Left ventricle myocardium superior (tissue), 1 donor: ENCODE results near the gene NOTUM. TPM values are rescaled to one million over a fixed set of nuclear protein-coding genes. Genes with fewer than 3 reads are reported as not detected.

Experiments used
- ATAC-seq: fragments of 200-7000 bp; cut with Tn5 transposase; one replicate; pipeline ENCODE4 v1.9.1; 2020; ENCODE audit warnings: mild to moderate bottlenecking, moderate library complexity
- DNase-seq: peaks from one replicate; pipeline ENCODE4 v3.0.0-alpha.2; 2020
- intact Hi-C: fragments of 100-400 bp; cut with micrococcal nuclease; formaldehyde crosslinking; loops from one replicate; pipeline ENCODE4 v1.11.0; 2022
- total RNA-seq: library from RNA; stranded (reverse); fragmentation: NEBNext Ultra II Directional; extraction: Animal tissue kit (Norgen Biotek cat#: 25700); gene quantifications from one replicate; pipeline ENCODE4 v1.2.1, GENCODE V29; 2021
- donor health status: DM: no; HTN: yes; CAD: no; lungs with severe emphysema.

The NOTUM gene
- total RNA-seq, 1 donor from 2014 or later = 0.52 TPM

DNA sequence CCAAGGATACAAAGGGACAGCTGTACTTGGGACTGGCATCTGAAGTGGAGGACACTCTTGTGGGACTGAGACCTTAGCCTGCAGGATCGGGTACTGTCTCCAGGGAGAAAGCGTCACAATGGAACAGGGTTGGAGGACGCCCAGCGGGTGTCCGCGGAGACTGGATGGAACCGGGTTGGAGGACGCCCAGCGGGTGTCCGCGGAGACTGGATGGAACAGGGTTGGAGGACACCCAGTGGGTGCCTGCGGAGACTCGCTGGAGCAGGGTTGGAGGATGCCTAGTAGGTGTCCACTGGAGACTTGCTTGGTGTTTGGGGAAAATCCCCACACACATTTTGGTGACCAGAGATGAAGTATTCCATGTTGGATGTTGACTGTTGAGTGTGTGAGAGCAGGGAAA is 13.8 kb downstream of the NOTUM start, which contains the start of gene MYADML2:
Gene MYADML2 (minus strand): TSS at position 45 of the 400 bp plus-strand sequence. CDS start 5,492 bp downstream, outside the sequence.
- DNase-seq (no peak), ATAC-seq (no peak)
- intact Hi-C loops = no loop called here

DNA sequence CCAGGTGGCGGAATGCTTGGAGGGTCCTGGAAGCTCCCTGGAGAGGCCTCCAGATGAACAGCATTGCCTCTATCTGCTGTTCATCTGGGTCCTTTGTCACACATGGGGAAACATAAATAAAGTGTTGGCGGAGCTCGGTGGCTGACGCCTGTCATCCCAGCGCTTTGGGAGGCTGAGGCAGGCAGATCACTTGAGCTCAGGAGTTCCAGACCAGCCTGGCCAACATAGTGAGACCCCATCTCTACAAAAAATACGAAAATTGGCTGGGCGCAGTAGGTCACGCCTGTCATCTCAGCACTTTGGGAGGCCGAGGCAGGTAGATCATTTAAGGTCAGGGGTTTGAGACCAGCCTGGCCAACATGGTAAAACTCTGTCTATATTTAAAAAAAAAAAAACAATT is 16.1 kb downstream of the NOTUM start:
- ATAC-seq (no peak), DNase-seq (no peak)
- intact Hi-C loops = no loop called here

DNA sequence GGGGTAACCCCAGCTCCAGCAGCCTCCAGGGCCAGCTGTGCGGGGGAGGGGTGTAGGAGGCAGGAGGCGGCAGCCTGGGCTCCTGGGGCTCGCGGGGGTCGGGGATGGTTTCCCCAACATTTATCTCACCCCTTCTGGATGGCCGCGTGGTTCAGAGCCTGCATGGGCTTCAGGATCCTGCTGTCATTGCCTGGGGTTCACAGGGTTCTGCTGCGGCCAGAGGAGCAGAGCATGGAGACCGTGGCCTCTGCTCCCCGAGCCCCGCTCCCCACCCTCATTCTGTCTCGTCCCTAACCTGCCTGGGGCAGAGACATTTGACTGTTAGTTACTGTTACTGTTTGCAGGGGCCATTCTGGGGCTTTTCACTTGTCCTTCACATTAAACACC is 18.8 kb downstream of the NOTUM start:
- ATAC-seq (peak; percentile 8), DNase-seq (no peak)
- intact Hi-C loops = no loop called here

DNA sequence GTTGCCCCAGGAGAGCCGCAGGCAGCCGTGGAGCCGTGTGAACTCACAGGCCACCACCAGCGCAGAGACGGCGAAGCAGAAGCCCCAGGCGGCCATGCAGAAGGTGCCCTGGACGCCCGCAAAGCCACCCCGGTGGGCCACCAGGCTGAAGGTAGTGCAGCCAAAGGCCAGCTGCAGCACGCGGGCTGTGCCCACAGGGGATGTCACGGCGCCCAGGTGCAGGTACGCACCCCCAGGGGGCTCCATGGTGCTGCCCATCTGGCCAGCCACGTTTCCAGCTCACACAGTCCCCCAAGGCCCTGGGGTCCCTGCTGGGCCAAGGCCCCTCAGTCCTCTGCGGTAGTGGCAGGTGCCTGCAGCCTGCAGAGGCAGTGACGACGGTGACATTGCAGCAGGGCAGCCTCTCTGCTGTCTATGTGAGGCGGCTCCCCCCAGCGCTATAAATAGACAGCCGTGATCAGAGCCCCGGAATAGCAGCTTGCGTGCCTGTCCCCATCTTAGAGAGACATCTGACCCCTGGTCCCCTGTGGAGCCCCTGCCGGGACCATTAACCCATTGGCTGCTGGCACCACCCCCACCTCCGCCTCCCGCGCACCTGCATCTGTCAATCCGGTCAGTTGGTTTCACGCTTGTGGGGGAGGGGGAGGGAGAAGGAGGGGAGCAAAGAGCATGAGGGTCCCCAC is 19.4 kb downstream of the NOTUM start:
- DNase-seq = peak; percentile 77

DNA sequence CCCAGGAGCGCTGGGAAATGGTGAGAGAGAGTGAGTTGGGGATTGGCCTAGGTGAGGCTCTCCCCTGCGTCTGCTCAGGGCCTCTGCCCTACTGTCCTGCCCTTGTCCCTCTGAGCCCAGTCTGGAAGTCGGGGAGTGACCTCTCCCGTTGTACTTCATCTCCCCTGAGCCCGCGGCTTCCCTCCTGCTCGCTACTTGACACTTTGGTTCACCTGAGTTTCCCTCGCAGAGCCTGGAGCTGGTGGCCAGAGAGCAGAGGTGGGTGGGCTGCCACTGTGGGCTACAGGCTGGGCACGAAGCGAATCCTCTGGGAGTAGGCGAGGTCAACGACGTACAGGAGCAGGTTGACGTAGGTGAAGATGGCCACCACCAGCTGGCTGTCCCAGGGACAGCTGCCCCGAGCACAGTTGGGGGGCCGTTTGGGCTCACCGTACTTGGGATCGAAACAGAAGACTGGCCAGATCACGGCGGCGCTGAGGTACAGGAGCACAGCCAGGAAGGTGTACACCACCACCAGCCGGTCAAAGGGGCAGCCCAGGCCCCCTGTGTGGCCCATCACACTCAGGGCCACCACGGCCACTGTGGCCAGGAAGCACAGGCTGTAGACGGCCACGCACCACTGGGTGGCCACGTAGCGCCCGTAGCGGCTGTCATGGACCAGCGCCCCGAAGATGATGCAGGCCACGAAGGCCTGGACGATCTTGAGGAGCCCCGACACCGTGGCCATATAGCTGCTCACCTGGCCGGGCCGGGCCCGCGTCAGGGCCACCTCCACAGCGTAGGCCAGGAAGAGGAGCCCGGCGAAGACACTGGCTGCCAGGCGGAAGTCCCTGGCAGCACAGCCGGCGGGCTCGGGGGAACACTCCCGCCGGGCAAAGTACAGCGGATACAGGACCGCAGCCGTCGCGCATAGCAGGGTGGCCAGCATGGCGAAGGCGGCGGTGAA is 20.2 kb downstream of the NOTUM start:
- DNase-seq = no peak
- intact Hi-C loops = no loop called here

More for the DNA sequence above, 19.4 kb downstream of the NOTUM start:
- intact Hi-C loops = no loop called here
- peak; percentile 74 for ATAC-seq

DNA sequence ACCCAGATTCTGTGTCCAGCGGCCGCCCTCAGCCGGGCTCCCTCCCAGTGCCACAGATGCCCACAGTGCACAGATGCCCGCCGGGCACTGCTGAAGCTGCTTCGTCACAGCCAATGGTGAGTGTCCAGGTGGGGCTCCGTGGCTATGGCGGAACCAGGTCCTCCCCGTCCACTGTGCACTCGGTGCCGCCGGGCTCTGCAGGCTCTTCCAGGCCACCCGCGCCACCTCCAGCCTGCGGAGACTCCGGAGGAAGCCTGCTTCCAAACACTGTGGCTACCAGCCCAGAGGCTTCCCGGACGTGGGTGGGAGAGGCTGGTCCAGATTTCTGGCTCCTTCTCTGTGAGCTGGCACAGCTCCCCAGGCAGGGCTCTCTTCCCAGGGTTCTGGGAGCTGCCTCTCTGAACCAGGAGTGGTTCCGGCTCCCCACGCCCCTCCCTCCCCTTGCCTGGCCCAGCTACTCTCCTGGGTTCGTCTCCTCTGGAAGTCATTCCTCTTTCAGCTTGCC is 21.1 kb downstream of the NOTUM start:
- DNase-seq (peak; percentile 85), ATAC-seq (peak; percentile 47)
- intact Hi-C loops = no loop called here

More for the DNA sequence above, 20.2 kb downstream of the NOTUM start:
- no peak for ATAC-seq

DNA sequence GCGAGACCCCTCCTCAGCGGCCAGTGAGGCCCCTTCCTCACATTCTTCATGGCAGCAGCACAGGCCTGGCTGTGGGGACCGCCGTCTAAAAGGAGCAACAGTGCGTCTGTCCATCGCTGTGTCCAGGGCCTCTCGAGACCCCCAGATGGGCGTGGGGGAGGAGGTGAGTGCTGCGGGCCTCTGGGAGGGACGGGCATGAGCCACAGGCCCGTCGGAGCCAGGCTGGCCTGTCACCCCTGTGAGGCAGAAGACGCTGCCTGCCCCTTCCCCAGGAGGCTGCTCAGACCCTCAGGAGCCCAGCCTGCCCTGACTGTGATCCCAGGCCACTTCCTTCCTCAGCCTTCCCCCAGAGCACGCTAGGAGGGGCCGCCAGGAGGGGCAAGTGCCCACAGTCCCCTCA is 21.8 kb downstream of the NOTUM start:
- no peak for ATAC-seq
- intact Hi-C loops = no loop called here
- no peak for DNase-seq

DNA sequence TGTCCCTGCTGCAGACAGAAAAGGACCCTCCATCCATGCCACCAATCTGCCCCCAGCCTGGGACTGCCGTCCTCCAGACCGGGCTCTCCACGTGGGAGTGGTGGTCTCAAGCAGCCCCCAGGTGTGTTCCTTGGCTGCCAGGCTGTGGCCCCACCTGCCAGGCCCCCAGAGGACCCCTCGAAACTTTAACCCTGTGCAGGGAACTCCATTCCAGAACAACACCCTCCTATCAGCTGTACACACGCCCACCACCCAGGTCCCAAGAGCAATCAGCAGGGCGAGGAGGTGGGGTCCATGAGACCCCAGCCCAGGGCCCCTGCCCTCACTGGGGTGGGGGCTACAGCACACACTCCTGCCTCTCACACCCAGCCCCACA is 25.3 kb downstream of the NOTUM start:
- intact Hi-C loops = no loop called here
- DNase-seq (no peak), ATAC-seq (no peak)

DNA sequence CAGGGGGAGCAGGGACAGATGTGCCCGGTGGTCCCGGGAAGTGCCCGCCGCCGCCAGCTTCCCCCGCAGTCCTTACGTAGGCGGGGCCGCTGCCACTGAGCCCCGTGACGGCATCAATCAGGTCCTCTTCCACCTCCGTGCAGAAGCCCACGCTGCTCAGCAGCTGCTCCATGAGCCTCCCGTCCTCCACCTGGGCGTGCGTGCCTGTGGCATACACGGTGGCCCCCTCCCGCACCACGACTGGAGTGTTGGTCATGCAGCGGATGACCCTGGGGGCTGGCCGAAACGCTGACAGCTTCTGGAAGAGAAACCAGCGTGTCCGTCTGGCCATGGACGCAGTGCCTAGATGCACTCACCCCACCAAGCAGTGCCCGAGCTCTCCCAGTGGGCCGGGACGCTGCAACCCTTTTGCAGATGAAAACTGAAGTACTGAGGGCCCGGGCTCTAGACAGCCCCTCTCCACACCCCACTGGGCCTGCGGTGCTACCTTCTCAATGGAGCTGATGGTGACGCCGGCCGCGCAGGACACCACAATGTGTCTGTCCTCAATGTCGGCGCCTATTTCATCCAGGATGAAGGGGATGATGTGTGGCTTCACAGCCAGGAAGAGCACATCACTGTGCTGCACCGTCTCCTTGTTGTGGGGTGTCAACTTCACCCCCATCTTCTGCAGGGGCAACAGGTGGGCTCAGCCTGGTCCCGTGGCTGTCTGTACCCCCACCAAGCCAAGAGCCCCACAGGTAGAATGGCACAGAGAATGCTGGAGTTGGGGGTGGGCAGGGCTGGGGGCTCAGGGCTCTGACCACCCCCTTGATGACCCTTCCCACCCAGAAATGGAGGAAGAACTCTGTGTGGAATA is 25.9 kb downstream of the NOTUM start:
- ATAC-seq (no peak), DNase-seq (peak; percentile 35)
- intact Hi-C loops = no loop called here

DNA sequence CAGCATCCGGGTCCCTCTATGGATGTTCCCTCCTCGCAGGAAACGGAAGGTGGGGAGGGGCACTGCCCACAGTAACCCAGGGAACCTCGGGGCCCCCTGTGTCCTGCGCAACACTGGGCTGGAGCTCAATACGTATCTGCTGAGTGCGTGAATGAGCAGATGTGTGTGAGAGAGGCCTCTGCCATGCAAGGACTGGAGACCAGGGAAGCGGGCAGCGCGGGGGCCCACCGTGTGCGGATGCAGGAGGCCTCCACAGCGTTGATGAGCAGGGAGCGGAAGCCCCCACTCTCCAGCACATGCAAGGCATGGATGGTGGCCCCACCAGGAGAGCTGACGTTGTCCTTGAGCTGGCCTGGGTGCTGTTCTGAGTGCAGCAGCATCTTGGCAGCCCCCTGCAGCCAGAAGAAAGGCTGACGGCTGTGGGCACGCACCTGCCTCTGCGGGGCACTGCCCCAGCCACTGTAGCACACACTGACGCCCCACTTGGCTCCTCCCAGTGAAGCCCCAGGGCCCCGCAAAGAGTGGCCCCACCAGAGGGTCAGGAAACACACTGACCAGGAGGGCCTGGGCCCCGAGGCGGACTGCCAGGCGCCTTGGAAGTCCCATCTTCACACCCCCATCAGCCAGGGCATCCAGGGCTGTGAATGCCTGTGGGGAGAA is 26.8 kb downstream of the NOTUM start:
- intact Hi-C loops = no loop called here
- no peak for ATAC-seq
- DNase-seq = peak; percentile 32

DNA sequence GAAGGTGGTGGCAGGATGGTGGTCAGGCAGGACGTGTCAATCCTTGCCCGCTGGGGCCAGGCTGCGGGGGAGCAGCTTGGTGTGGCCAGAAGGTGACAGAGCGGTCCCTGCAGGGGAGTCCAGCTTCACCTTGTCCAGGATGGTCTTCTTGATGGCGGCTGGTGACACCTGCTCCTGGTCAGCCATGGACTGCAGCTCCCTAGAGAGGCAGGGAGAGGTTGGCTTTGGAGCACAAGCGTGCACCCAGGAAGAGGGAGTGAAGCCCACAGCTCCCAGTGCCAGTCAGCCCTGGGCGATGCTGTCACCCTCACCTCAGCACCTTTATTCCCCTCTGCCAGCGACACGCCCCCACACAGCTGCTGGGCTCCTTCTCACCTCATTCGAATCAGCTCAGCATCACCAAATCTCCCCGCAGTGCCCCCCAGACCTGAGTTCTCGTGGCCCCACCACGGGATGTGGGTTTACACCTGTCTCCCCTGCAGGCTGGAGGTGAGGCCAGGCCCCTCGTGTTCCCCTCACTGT is 27.7 kb downstream of the NOTUM start:
- ATAC-seq (no peak), DNase-seq (no peak)
- intact Hi-C loops = no loop called here

DNA sequence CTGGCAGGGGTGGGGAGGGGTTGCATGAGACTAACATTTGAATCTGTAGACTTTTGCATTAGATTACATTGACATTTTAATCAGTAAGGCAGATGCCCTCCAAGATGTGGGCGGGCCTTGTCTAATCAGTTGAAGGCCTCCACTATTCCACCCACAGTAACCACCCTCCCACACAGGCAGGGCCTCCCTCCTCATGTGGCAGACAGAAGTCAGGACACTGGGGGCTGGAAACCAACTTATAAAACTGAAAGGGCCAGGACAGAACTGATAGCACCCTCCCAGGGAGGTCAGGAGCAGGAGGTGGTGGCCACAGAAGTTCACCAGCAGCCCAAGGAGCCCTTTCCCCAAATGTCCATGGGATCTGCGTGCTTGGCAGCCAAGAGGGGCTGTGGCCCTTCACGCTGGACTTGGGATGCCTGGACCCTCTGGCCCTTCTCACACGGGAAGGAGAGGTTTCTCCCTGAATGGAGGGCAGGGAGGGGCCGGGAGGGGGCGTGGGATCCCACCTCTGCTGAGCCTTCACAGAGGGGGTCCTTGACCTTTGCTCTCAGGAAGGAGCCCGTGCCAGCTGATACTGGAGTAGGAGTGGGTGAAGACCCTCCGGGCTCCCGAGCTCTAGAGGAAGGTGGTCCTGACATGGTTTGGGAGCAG is 28.5 kb downstream of the NOTUM start:
- ATAC-seq (no peak), DNase-seq (no peak)
- intact Hi-C loops = no loop called here

DNA sequence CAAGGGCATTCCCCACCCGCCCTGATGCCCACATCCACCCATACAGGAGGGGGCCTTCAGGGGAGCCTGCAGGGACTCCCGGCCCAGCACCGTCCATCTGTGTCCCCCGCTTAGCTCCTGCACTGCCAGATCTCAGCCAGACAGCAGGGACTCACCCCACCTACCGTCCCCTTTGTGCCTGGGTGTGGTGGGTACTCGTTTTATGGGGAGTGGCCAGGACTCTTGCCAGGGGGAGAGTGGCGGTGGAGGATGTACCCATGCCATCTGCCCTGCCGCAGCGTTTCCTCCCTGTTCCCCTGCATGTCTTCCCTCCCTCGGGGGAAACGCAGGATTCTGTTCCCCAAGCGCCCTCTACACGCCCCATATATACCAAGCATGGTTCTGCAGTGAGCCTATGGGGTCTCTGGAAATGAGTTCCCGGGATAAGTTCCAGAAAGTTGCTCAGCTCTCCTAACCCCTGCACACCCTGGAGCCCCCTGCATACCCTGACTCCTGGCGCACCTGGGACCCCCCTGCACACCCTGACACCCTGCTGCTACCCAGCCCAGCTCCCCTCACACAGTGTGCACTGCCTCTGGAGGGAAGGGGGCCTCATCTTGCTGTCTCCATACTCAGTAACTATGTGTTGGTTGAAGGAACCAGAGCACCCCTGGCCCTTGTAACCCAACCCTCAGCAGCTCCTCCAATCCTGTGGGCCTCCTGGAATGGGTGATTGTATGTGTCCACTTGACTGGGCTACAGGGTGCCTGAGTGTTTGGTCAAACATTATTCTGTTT is 29.2 kb downstream of the NOTUM start:
- intact Hi-C loops = no loop called here
- ATAC-seq (no peak), DNase-seq (no peak)

DNA sequence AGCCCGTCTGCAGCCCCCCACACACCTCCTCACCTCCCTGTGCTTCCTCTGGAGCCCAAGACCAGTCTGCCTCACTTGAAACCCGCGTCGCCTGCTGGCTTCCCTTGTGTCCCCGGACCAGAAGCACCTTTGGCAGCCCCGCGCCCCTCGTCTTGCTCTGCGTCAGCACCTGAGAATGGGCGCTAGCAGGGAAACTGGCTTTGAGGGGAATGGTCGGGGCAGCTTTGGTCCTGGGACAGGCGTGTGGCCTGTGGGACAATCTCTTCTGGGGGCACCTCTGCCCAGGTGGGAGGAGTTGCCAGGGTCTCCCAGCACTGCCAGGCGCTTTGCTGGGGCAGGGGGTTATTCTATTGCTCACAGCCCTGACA is 29.8 kb downstream of the NOTUM start:
- ATAC-seq = no peak
- peak; percentile 31 for DNase-seq
- intact Hi-C loops = no loop called here

DNA sequence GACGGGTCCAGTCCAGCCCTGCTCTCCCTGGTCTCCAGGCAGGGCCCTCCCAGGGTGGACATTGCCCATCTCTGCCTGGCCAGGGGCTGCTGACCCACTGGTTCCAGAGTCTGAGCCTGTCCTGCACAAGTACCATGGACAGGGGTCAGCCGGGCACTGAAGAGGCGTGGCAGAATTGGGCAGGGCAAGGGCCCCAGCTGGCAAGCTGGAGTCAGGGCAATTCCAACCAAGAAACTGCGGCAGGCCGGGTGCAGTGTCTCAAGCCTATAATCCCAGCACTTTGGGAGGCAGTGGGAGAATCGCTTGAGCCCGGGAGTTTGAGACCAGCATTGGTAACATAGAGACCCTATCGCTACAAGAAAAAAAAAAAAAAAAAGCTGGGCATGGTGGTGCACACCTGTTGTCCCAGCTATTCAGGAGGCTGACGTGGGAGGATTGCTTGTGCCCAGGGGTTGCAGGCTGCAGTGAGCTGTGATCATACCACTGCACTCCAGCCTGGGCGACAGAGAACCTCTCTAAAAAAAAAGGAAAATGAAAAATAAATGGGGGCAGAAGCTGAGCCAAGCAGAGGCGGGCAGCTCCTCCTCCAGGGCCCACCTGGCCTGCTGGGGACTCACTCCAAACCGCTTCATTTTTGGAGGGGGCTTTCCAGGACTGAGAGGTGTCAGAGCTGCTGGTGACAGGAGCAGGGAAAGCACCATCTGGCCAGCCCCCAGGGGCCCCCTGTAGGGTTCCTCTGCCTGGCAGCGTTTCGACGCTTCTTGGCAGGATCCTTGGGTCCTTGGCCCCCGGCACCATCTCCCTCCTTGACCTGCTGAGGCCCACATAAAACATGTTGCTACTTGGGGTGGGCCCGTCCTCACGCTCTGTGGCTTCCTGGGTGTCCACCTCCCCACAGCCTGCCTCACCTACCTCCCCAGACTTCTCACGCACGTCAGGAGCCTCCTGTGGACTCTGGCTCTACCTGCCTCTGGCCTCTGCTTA is 30.6 kb downstream of the NOTUM start:
- peak; percentile 37 for DNase-seq
- intact Hi-C loops = no loop called here
- no peak for ATAC-seq
